Bronchial epithelial cell (primary cell): ENCODE results near the gene ZP3. TPM values are rescaled to one million over a fixed set of nuclear protein-coding genes. Genes with fewer than 3 reads are reported as not detected.
"Not testable (repeated sequence)": the region's sequence is repeated elsewhere in the genome, so short reads cannot be mapped to it uniquely, and the experiment has no call there.

Experiments
- DNase-seq: peaks from one replicate; pipeline ENCODE4 v3.0.0-alpha.2; 2010; ENCODE audit warnings: low read depth
- FAIRE-seq: peaks from 2 replicates; lab custom pipeline; 2011; peaks lifted over from hg19 to GRCh38; lab: Jason Lieb, UNC
- H3K27me3 ChIP-seq: 2 replicates; pipeline ENCODE4 v1.5.1; 2011; ENCODE audit warnings: low read length; ENCODE audit not compliant: control insufficient read depth, insufficient read depth
- H3K36me3 ChIP-seq: 2 replicates; pipeline ENCODE4 v1.5.1; 2011; ENCODE audit warnings: low read length; ENCODE audit not compliant: control insufficient read depth, insufficient read depth
- H3K4me3 ChIP-seq: 2 replicates; pipeline ENCODE4 v1.5.1; 2011; ENCODE audit warnings: mild to moderate bottlenecking, low read depth, low read length, control low read depth
- total RNA-seq: library from RNA; depleted of rRNA; stranded (reverse); fragments of >200 nt; gene quantifications from 2 replicates; pipeline ENCODE4 v1.2.1, GENCODE V29; 2014

The ZP3 gene
- total RNA-seq, 1 donor from 2014 or later = 26.1 TPM

DNA sequence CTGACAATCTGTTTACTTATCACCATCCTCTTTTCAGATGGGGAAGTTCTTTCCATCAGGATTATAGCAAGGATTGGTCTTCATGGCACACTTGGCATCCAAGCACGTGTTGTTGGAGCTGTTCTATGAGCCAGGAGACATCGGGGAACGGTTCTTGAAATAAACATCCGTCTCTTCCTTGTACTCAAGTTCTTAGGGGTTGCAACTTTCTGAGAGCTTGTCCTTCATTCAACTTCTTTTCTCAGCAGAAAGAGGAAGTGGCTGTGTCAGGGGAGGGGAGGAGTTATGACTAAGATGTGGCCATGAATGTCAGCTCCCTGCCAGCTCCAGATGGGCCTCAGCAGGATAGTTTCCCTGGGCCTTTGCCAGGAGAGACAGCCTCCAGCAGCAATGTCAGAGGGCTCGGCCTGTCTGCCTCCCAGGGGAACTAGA, 20.8 kb downstream of the ZP3 start:
- peak; percentile 84 for FAIRE-seq
- H3K27me3 ChIP-seq, H3K4me3 ChIP-seq, H3K36me3 ChIP-seq: not testable (repeated sequence)
- peak; percentile 82 for DNase-seq

DNA sequence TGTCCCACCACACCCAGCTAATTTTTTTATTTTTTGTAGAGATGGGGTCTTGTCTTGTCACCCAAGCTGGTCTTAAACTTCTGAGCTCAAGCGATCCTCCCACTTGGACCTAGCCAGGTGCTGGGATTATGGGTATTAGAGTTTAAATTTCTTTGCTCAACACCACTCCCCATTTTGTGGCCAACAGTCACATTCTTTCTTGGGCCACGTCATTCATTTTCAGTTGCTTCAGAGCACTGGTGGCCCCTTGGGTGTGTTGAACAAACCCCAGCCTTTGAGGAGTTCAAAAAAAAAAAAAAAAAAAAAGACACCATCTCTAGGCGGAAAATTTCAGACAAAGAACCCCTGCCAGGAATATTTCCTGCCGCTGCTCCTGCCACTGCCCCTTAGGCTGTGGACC, 32.3 kb downstream of the ZP3 start:
- FAIRE-seq, H3K27me3 ChIP-seq, H3K4me3 ChIP-seq, H3K36me3 ChIP-seq, DNase-seq: not testable (repeated sequence)

DNA sequence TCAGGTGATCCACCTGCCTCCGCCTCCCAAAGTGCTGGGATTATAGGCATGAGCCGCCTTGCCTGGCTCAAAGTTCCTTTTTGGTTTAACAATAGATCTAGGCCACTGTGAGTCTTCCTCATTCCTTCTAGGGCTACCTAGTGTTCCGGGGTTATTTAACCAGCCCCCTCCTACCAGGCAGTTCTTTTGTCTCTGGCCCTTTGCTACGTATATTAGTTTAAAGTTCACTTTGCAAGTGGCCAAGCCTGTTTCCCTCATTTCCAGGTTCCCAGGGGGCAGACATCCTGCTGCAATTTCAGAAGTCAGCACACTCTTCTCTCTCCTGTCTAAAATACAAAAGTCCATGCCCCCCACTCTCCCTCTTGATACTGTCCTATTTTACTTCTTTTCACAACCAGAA, 33.8 kb downstream of the ZP3 start:
- H3K36me3 ChIP-seq, H3K27me3 ChIP-seq, H3K4me3 ChIP-seq, FAIRE-seq, DNase-seq: not testable (repeated sequence)

DNA sequence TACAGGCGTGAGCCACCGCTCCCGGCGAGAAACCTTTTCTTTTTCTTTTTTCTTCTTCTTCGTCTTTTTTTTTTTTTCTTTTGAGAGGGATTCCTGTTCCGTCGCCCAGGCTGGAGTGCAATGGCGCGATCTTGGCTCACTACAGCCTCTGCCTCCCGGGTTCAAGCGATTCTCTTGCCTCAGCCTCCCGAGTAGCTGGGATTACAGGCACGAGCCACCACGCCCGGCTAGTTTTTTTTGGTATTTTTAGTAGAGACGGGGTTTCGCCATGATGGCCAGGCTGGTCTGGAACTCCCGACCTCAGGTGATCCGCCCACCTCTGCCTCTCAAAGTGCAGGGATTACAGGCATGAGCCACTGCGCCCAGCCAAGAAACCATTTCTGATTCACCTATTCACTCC, 36.0 kb downstream of the ZP3 start:
- not testable (repeated sequence) for FAIRE-seq, H3K27me3 ChIP-seq, DNase-seq, H3K36me3 ChIP-seq, H3K4me3 ChIP-seq

DNA sequence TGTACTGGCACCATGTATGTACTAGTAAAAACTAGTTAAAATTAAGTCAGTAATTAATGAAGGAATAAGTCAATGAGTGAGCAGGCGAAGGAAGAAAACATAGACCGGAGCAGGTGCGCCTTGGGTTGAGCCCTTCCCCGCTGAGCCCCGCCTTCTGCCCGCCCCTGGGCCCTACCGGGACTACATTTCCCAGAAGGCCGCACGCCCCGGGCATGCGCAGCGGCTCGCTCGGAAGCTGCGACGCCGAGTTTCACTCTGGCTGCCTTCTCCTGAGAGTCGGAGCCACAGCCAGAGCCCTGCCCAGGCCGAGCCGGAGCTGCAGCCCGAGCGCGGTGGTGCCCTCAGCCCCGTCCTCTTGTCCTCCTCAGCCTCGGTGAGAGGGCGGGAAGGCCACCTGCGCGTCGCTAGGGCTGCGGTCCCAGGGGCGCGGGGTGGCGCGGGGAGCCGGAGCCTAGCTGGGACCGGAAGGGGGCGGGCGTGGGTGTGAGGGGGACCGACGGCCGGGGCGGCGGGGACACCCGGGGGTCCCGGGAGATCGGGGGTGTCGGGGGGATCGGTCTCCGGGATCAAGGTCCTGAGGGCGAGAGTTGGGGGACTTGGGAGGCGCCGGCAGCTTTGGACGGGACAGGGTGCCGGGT, 36.8 kb downstream of the ZP3 start, which contains the start of gene DTX2:
Gene DTX2 (plus strand): TSS at position 246 of the 638 bp plus-strand sequence. CDS start 18,801 bp downstream, outside the sequence.
- H3K27me3 ChIP-seq, H3K36me3 ChIP-seq, DNase-seq, FAIRE-seq: not testable (repeated sequence)
- H3K4me3 ChIP-seq = peak within 1 kb of the TSS; percentile 46

DNA sequence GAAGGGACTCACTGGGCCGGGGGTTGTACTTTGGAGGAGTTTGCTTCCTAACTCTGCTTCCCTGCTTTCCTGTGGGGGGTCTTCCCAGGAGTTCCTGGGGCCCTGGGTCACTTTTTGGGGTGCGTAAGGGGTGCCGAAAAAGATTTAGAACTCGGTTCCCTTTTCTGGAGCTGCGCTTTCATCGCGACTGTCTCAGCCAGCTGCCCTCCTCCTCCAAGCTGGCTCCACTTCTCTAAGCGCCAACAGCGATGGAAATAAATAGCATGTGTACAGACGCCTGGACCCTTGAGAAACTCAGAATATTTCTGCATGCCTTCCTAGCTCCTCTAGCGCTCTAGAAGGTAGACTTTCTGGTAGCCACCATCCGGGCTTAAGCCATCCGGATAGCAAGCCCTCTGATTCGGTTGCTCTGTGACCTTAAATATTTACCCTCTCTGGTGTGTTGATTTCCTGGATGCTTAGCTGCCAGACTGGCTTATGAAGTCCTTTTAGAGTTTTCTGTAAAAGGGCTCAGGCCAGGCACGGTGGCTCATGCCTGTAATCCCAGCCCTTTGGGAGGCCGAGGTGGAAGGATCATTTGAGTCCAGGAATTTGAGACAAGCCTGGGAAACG, 37.6 kb downstream of the ZP3 start:
- H3K4me3 ChIP-seq, H3K27me3 ChIP-seq, H3K36me3 ChIP-seq, FAIRE-seq, DNase-seq: not testable (repeated sequence)

DNA sequence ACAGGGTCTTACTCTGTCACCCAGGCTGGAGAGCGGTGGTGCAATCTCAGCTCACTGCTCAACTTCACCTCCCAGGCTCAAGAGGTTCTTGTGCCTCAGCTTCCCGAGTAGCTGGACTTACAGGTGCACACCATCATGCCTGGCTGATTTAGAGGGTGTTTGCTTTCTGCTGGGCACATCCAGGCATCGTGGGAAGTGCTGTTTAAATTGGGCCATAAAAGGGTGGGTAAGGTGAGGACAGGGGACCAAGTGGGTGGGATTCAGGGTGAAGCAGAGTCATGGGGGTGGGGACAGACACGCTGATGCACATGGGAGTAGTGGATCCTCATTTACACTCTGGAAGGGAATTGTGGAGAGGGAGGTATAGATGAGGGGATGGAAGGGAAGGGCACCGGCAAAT, 40.2 kb downstream of the ZP3 start:
- DNase-seq, H3K27me3 ChIP-seq, FAIRE-seq, H3K4me3 ChIP-seq, H3K36me3 ChIP-seq: not testable (repeated sequence)

DNA sequence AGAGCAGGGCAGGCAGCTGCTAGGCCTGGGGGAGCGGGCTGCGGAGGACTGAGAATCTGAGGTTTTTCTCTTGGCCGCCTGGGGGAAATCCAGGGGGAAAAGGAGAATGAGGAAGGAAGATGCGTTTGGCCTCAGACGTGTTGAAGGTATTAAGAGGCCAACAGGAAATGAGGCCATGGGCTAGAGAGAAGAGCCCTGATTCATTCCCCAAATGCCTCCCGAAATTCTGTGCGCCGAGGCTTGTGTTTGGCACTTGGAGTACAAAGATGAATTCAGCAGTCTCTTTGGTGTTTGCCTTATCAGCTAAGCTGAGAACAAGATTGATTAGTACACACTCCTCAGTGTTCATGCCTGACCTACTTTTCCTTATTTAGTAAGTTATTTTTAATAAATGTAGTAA, 41.2 kb downstream of the ZP3 start:
- DNase-seq, H3K4me3 ChIP-seq, FAIRE-seq, H3K27me3 ChIP-seq, H3K36me3 ChIP-seq: not testable (repeated sequence)

DNA sequence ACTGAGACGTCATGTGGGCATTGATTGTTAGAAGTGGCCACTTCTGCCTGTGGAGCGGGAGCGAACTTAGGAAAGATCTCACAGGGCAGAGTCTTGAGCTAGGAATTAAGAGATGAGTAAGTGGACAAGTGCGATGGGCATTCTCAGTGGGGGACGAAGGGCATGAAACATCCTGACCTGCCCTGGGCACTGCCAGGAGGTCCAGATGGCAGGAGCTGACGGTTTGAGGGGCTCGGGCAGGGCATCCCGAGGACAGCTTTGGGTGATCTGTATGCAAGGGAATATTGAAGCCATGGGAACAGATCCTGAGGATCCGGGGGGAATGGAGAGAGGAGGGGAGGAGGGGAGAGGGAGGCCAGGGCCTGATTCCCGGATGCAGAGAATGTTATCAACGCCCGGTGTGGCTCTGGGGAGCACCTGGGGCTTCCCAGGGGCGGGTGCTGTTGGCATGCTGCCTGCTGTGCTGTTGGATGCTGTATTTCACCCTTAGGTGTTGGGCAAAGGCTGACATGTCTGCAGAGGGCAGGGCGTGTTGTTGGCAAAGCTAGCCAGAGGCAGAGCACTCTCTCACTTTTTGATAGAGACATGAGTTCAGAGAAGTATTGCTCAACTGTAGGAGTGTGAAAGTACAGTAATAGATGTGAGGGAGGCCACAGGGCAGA, 43.1 kb downstream of the ZP3 start:
- not testable (repeated sequence) for H3K36me3 ChIP-seq, H3K4me3 ChIP-seq, H3K27me3 ChIP-seq
- FAIRE-seq (peak; percentile 7), DNase-seq (peak; percentile 78)

DNA sequence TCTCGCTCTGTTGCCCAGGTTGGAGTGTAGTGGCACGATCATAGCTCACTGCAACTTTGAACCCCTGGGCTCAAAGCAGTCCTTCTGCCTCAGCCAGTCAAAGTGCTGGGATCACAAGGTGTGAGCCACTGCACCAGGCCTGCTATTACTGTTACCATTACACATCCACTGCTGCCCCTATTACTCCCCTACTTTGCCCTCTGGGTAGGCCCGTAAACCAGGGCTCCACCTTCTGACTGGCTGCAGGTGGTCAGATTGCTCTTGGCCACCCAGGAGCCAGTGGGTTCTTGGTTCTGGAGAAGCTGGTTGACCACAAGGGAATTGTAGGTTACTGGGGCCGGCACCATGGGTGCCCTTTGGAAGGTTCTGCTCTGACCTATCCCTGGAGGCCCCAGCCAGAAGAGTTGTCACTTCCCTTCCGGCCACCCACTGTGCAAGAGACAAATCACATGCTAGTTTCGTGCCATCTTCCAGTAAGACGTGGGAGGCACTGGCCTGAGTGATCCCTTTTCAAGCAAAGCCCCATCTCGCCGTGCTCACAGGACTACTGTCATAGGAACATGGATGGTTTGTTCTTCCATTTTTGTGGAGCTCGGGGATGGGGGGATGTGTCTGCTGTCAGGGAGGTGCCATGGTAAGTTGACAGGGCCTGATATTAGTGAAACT, 46.9 kb downstream of the ZP3 start:
- not testable (repeated sequence) for DNase-seq, FAIRE-seq

DNA sequence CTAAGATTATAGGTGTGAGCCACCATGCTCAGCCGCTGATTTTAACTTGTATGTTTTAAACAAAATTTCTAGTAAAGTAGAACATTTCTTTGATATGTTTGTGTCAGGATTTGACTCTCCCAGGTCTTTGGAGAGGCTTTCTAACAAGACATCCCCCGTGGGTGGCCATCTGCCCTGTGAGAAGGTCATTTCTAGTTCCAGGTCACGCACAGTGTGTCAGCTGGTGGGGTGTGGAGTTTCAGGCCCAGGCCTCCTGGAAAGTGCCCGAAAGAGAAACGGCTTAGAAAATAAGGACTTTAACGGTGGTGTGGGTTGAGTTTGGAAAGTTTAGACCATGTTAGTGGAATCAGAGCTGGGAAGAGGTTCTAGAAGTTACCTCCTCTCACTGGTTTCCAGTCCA, 48.3 kb downstream of the ZP3 start:
- H3K36me3 ChIP-seq, H3K27me3 ChIP-seq, DNase-seq, H3K4me3 ChIP-seq, FAIRE-seq: not testable (repeated sequence)

More for the DNA sequence above, 46.9 kb downstream of the ZP3 start:
- not testable (repeated sequence) for H3K27me3 ChIP-seq, H3K4me3 ChIP-seq, H3K36me3 ChIP-seq

DNA sequence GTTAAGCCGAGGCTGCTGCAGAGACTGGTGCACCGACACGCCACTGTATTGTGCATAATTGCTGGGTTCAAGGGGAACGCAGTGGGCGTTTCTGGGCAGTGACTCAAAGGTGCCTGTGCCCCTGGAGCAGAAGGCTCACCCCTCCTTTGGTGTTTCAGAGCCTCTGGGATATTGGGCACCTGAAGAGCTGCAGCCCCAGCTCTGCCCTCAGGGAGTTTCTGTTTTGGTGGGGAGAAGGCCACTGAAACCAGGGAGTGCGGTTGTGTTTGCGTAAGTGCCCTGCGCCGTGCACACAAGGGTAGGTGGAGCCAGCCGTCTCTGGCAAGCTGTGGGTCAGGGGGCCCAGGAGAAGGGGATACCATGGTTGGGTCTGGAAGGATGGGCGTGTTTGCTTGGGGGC, 51.5 kb downstream of the ZP3 start:
- FAIRE-seq, H3K36me3 ChIP-seq, DNase-seq, H3K4me3 ChIP-seq, H3K27me3 ChIP-seq: not testable (repeated sequence)

DNA sequence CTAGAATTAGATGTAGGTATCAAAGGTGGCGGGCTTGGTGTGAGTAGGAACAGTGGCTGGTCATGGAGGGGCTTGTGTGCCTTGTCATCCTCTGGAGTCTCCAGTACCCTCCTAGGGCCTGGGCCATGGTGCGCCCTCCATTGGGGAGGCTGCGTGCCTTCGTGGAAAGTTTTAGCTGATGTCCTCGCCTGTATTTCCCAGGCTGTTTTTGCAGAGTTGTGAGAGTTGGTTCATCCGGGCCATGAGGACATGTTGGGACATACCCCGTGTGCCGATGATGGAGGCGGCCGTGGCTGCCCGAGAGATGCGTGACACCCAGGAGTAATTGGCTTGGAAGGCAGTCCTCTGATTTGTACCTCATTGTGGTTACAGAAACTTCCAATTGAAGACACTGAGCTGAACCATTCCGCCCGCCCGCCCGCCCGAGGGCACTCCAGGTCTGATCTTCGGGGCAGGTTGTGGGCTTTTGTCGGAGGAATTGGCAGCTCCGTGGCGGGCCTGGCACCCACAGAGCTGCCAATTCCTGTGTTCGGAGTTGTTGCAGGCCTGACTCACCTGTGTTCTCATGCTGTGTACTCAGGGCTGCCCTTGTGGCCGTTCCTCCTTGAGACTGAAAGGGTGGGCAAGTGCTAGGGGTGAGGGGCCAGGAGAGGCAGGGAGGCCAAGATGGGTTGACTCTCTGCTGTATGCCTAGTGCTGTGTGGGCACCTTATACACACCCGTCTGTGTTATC, 52.2 kb downstream of the ZP3 start:
- peak; percentile 66 for FAIRE-seq

More for the DNA sequence above, 52.2 kb downstream of the ZP3 start:
- not testable (repeated sequence) for H3K36me3 ChIP-seq, H3K27me3 ChIP-seq, H3K4me3 ChIP-seq
- DNase-seq = peak; percentile 6
